Spleen (tissue), 11 donors: ENCODE results near the gene GABRG3. TPM values are rescaled to one million over a fixed set of nuclear protein-coding genes. Genes with fewer than 3 reads are reported as not detected.
A peak's percentile ranks its signal among the peaks of the same experiment; 100 is the strongest.

Source experiments
- DNase-seq: peaks from one replicate; pipeline ENCODE4 v3.0.0-alpha.2; 2020
- H3K27ac ChIP-seq, 8 donors: fragments of 200-600 bp; sonication (generic) in 7 of 8; 1 replicate in 4 of 8; 2 replicates in 4 of 8; pipeline versions ENCODE4 v1.5.0 to v1.8.0; 2016 to 2021; ENCODE audit warnings: inconsistent platforms in 4 of 8, mild to moderate bottlenecking in 4 of 8, moderate library complexity in 1 of 8
- H3K27me3 ChIP-seq, 7 donors: fragments of 200-600 bp; sonication (generic) in 6 of 7; replicated peaks in 1 of 7; 1 replicate in 4 of 7; 2 replicates in 3 of 7; pipeline versions ENCODE4 v1.5.0 to v1.8.0; 2016 to 2021; ENCODE audit warnings: inconsistent platforms in 3 of 7, mild to moderate bottlenecking in 1 of 7
- H3K36me3 ChIP-seq, 6 donors: fragments of 200-600 bp; sonication (generic) in 5 of 6; 1 replicate in 4 of 6; 2 replicates in 2 of 6; pipeline versions ENCODE4 v1.5.0 to v1.8.0; 2016 to 2021; ENCODE audit warnings: inconsistent platforms in 2 of 6
- H3K4me1 ChIP-seq, 6 donors: fragments of 200-600 bp; sonication (generic) in 5 of 6; 1 replicate in 3 of 6; 2 replicates in 3 of 6; pipeline versions ENCODE4 v1.5.0 to v1.8.0; 2016 to 2021; ENCODE audit warnings: inconsistent platforms in 3 of 6
- H3K4me3 ChIP-seq, 8 donors: fragments of 200-600 bp; sonication (generic) in 7 of 8; 1 replicate in 4 of 8; 2 replicates in 4 of 8; pipeline versions ENCODE4 v1.5.0 to v1.8.0; 2016 to 2021; ENCODE audit warnings: inconsistent platforms in 4 of 8, mild to moderate bottlenecking in 4 of 8, moderate library complexity in 2 of 8
- H3K9me3 ChIP-seq, 8 donors: fragments of 200-600 bp; sonication (generic) in 7 of 8; 1 replicate in 4 of 8; 2 replicates in 4 of 8; pipeline versions ENCODE4 v1.5.0 to v1.8.0; 2016 to 2021; ENCODE audit warnings: inconsistent platforms in 4 of 8
- POLR2A ChIP-seq, 3 donors: fragments of 450-650 bp; IDR thresholded peaks; one replicate each; pipeline ENCODE4 v1.5.1; 2017; ENCODE audit warnings: antibody characterized with exemption in 3 of 3, mild to moderate bottlenecking in 1 of 3
- POLR2AphosphoS5 ChIP-seq, 3 donors: sonication (generic); formaldehyde crosslinking; IDR thresholded peaks; one replicate each; pipeline ENCODE4 v1.5.1; 2017; ENCODE audit warnings: antibody characterized with exemption in 3 of 3
- WGBS, 5 donors: extraction: QIAGEN DNeasy Blood & Tissue Kit in 3 of 5; methylation state at CpG; one replicate each; pipeline versions ENCODE4 v1.1.5 to v1.1.7; 2013 to 2018; 5-methylcytosine and 5-hydroxymethylcytosine counted together
- intact Hi-C: fragments of 100-400 bp; cut with DNase I; formaldehyde crosslinking; loops from one replicate; pipeline ENCODE4 v1.15.0; 2023; ENCODE audit warnings: low total_unique reads
- polyA plus RNA-seq, 3 donors: library from polyadenylated mRNA; stranded (reverse); fragments of 200-250 nt; gene quantifications; one replicate each; pipeline ENCODE4 v1.2.1, GENCODE V29; 2013
- total RNA-seq, 7 donors: library from RNA; depleted of rRNA in 3 of 7; stranded (reverse); fragments of >200 nt in 3 of 7; fragmentation: NEBNext Ultra II Directional in 4 of 7; extraction: Animal tissue kit (Norgen Biotek cat#: 25700) in 4 of 7; gene quantifications; one replicate each; pipeline versions ENCODE4 v1.1.0 to v1.2.1, GENCODE V29; 2016 to 2021
- TF ChIP-seq, protein P1 (sequence below), 11 experiments: fragments of 200-600 bp in 7 of 11; fragments of 450-650 bp in 4 of 11; sonication (generic) in 4 of 11; IDR thresholded peaks in 8 of 11; conservative IDR thresholded peaks in 3 of 11; 1 replicate in 7 of 11; 2 replicates in 4 of 11; pipeline versions ENCODE4 v1.4.0 to v1.8.0; 2016 to 2021; ENCODE audit warnings: antibody characterized with exemption in 11 of 11, inconsistent platforms in 4 of 11, mild to moderate bottlenecking in 1 of 11
- donor health status: healthy with polysubstance abuse.
- donor health status: DM: no; HTN: no; CAD: no; lungs with moderate emphysema.
- donor health status: DM: no; HTN: no; CAD: no.
- donor health status: Bipolar disorder and iron deficiency.
- donor health status: healthy.
- donor health status: DM: no; HTN: no; CAD: no.
- donor health status: DM: yes; HTN: yes; CAD: no.

The GABRG3 gene
- total and polyA plus RNA-seq, 10 donors, result 0.14 to 19.6 (median 1.6) TPM

GRCh38 chr15:27353856-27354255 lies 382.9 kb downstream of the GABRG3 start:
- Histone ChIP-seq H3K4me3 (no peak overlapping the region), H3K9me3 (no peaks in the 10 kb centered on the region), H3K36me3 (no peaks in the 10 kb centered on the region), H3K4me1 (no peaks in the 10 kb centered on the region), H3K27me3 (peaks cover 0 to 4% (median 0%) of the 10 kb centered on the region in 7 donors), H3K27ac (no peak overlapping the region)
- TF ChIP-seq, protein P1, sequence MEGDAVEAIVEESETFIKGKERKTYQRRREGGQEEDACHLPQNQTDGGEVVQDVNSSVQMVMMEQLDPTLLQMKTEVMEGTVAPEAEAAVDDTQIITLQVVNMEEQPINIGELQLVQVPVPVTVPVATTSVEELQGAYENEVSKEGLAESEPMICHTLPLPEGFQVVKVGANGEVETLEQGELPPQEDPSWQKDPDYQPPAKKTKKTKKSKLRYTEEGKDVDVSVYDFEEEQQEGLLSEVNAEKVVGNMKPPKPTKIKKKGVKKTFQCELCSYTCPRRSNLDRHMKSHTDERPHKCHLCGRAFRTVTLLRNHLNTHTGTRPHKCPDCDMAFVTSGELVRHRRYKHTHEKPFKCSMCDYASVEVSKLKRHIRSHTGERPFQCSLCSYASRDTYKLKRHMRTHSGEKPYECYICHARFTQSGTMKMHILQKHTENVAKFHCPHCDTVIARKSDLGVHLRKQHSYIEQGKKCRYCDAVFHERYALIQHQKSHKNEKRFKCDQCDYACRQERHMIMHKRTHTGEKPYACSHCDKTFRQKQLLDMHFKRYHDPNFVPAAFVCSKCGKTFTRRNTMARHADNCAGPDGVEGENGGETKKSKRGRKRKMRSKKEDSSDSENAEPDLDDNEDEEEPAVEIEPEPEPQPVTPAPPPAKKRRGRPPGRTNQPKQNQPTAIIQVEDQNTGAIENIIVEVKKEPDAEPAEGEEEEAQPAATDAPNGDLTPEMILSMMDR (IDR thresholded peaks at IDR 0.05 in 8 of 11, conservative IDR thresholded peaks at IDR 0.05 in 3 of 11), result no peak
- TF ChIP-seq POLR2A (IDR thresholded peaks at IDR 0.05) (no peak), POLR2AphosphoS5 (IDR thresholded peaks at IDR 0.05) (no peak)
- intact Hi-C loops, result loop anchor here (10.0 kb wide), 1 partner anchor 459 kb away; no protein-coding TSS in a partner anchor
- 32 to 68% (median 52%) methylated on average over 2 of the region's 2 CpGs for WGBS, 5 donors
- no peak for DNase-seq

GRCh38 chr15:27358751-27359434 lies 387.9 kb downstream of the GABRG3 start:
- TF ChIP-seq POLR2A (IDR thresholded peaks at IDR 0.05), result no peak
- TF ChIP-seq, protein P1 (IDR thresholded peaks at IDR 0.05 in 8 of 11, conservative IDR thresholded peaks at IDR 0.05 in 3 of 11), result peak in 10 of 11 experiments; percentile 28 to 78 (median 58)
- TF ChIP-seq POLR2AphosphoS5 (IDR thresholded peaks at IDR 0.05), result peak in 1 of 3 donors; percentile 20
- intact Hi-C loops, result loop anchor here (10.0 kb wide), 1 partner anchor 464 kb away; no protein-coding TSS in a partner anchor
- Histone ChIP-seq H3K27me3 (peaks cover 0 to 7% (median 0%) of the 10 kb centered on the region in 7 donors), H3K36me3 (no peaks in the 10 kb centered on the region), H3K4me1 (no peaks in the 10 kb centered on the region), H3K4me3 (peak overlapping the region in 3 of 8 donors; percentile 10 to 27 (median 24)), H3K27ac (no peak overlapping the region), H3K9me3 (no peaks in the 10 kb centered on the region)
- DNase-seq, result no peak
- WGBS, 5 donors, result 24 to 29% (median 28%) methylated on average over 18 to 19 of the region's 19 CpGs

DNA sequence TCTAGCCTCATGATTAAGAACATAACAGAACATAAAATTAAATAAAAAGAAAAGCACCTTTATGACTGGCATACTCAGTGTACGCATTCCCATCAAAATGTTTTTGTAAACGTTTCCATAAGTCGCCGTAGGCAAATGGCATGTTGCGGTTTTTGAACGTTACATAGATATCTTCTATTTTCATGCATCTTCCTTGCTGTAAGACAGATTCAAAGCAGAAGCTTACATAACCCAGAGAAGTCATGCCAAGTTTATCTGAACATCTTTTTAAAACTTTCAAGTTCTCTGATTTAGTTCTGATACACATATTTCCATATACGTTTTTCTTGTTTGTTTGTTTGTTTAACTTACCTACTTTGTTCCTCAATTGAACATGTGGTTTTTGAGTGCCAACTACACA lies 388.6 kb downstream of the GABRG3 start:
- H3K4me3 ChIP-seq, result no peak overlapping the region
- H3K4me1 ChIP-seq, result no peaks in the 10 kb centered on the region
- H3K27me3 ChIP-seq, result peaks cover 0 to 7% (median 0%) of the 10 kb centered on the region in 7 donors
- intact Hi-C loops, result loop anchor here (10.0 kb wide), 1 partner anchor 465 kb away; no protein-coding TSS in a partner anchor
- TF ChIP-seq, protein P1 (IDR thresholded peaks at IDR 0.05 in 8 of 11, conservative IDR thresholded peaks at IDR 0.05 in 3 of 11), result no peak
- TF ChIP-seq POLR2AphosphoS5 (IDR thresholded peaks at IDR 0.05) (no peak), POLR2A (IDR thresholded peaks at IDR 0.05) (no peak)
- no peak overlapping the region for H3K27ac ChIP-seq
- no peak for DNase-seq
- H3K36me3 ChIP-seq, result no peaks in the 10 kb centered on the region
- 85 to 89% (median 86%) methylated on average over 7 of the region's 7 CpGs for WGBS, 5 donors
- no peaks in the 10 kb centered on the region for H3K9me3 ChIP-seq

GRCh38 chr15:27360316-27360715 lies 389.3 kb downstream of the GABRG3 start:
- Histone ChIP-seq H3K4me1 (no peaks in the 10 kb centered on the region), H3K27me3 (peaks cover 0 to 7% (median 0%) of the 10 kb centered on the region in 7 donors), H3K36me3 (no peaks in the 10 kb centered on the region), H3K4me3 (no peak overlapping the region), H3K27ac (no peak overlapping the region), H3K9me3 (no peaks in the 10 kb centered on the region)
- 69 to 87% (median 79%) methylated on average over 3 to 7 of the region's 7 CpGs for WGBS, 5 donors
- DNase-seq, result no peak
- no peak for TF ChIP-seq POLR2A (IDR thresholded peaks at IDR 0.05)
- TF ChIP-seq, protein P1 (IDR thresholded peaks at IDR 0.05 in 8 of 11, conservative IDR thresholded peaks at IDR 0.05 in 3 of 11), result no peak
- no peak for TF ChIP-seq POLR2AphosphoS5 (IDR thresholded peaks at IDR 0.05)
- intact Hi-C loops, result no loop called here
